ENCODE measurements around the gene KCNAB1.
"Not testable (repeated sequence)": the region's sequence is repeated elsewhere in the genome, so short reads cannot be mapped to it uniquely, and the experiment has no call there.

The KCNAB1 gene

DNA sequence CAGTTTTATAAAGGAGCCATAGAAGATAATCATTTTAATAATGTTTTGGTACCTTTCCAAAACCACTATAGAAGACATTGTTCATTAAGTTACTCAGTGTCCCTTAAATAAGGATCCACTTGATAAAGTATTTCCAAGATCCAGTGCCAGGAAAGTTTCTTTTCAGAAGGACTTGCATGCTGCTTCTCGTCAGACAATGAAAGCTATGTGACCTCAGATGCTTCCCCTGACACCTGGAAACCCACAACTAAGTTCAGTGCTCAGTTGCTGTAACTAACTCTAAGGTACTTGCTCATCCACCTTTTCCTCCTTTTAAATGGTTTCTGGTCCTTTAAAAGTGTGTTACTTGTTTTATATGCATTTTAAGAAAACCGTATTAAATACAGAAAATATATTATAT is 427.3 kb downstream of the KCNAB1 start:
- DNase-seq: no peak

DNA sequence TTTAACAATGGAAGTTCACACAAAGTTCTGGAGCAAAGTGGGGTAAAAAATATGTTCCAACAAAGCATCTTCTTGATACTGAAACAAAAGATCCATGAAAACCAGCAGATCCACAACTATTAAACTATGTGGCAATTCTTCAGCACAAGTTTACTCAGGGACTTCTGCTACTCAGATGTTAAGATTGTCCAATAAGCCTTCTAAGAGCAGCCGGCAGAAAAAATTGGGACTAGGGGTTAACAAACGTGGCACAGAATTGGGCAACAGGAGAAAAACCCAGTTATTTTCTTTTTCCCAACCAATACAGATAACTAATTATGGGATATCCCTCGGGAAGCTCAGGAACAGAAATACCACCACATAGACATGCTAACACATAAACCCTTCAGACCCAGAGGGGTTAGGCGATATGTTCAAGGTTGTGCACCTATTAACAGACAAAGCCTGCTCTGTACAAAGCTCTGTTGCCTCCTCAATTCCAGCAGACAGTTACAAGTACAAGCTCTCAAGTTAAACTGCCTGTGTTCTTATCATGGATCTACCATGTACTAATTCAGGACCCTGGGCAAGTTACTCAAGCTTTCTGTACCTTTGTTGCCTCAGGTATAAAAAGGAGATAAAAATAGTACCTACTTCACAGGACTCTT is 427.8 kb downstream of the KCNAB1 start:
- DNase-seq: no peak

DNA sequence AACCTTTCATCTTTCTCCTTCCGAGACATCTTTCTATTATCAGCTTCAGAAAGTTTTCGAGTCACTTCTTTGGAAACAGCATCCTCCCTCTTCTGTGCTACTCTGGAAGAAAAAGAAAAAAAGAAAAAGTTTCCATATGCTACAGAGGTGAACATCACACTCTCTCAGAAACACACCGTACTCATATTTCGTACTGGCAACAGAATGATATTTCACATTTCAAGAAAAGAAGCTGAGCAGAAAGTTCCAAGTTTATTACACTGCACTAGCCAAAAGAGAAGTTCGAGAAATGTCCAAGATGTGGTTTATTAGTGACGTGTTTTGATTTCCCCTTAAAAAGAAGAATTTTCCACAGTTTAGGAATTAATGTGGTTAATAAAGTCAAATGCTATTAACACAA is 428.5 kb downstream of the KCNAB1 start:
- no peak for DNase-seq

DNA sequence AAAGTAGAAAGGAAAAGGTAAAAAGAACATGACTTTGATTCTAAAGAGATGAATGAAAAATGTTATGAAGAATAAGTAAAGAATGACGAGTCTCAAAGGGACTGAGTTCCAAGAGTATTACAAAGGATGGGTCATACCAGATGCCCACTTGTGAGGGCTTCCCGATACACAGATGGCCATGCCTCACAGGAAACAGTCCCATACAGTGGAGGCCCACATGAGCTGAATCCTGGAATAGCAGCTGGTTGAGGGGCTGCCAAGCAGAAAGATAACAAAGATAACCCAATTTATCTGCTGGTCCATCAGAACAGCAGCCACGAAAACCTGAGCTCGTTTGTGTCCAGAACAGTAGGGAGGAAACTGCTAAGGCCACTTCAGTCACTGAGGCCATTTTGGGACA is 430.9 kb downstream of the KCNAB1 start:
- DNase-seq: no peak

DNA sequence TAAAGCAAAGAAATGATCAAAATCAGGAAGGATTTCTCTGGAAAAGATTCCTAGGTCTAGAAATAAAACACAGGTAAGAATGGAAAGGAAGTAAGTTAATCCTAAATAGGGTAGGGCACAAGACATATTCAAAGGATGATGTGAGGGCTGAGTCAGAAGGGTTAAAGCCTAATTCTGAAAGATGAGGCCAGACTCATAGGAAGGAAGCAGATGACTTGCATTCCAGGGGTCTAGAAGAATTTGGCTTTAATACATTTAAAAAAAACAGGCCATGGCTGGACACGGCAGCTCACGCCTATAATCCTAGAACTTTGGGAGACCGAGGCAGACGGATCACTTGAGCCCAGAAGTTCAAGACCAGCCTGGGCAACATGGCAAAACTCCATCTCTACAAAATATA is 431.4 kb downstream of the KCNAB1 start:
- DNase-seq: no peak

DNA sequence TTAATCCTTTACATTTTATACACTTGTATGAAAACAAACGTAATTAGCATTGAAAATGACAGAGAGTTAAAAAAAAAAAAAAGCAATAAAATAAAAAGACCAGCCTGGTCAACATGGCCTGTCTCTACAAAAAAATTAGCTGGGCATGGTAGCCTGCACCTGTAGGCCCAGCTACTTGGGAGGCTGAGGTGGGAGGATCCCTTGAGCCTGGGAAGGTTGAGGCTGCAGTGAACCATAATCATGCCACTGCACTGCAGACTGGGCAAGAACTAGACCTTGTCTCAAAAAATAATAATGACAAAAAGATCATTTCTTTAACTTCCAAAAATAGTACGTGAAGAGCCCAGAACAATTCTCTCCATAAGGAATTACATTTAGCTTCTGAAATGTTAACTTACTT is 432.6 kb downstream of the KCNAB1 start:
- DNase-seq: no peak

DNA sequence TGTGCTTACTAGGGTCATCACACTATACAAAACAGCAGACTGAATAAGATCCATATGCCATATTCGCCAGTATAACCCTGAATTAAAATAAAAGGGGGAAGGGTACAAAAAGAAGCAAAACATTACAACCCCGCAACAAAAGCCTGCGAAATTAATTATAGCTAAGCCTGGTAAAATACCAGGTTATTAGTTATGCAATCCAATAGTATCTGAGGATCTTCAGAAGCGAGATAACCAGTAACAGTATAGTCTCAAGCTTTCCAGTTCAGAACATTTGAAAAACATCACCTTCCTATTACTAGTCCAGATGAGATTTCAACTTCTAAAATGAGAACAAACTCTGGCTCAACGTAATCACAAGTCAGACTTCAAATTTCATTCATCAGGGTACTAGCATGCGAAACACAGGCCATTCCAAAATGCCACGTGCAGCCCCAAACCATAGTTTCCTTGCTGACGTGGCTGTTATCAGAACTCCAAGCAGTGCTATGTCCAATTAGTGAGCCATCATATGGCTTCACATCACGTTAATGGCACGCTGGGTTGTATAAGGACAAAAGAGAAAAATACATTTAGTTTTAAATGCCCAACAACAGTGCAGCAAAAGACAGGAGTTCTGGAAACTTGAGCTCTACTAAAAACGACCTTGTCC is 433.5 kb downstream of the KCNAB1 start:
- no peak for DNase-seq

DNA sequence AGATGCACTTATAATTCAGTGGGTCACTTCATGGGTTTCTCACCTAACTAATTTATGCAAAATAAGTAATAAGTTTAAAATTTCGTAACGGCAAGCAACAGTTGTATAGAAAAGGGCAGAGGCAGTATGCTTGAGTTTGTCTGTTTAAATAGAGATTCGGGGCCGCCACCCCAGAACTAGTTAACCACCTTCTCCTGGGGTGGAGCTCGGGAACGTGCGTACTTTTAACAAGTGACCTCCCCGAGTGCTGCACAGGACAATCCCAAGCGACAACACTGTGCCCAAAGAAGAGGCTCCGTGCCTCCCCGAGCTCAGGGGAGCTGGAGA is 434.1 kb downstream of the KCNAB1 start:
- DNase-seq: no peak

DNA sequence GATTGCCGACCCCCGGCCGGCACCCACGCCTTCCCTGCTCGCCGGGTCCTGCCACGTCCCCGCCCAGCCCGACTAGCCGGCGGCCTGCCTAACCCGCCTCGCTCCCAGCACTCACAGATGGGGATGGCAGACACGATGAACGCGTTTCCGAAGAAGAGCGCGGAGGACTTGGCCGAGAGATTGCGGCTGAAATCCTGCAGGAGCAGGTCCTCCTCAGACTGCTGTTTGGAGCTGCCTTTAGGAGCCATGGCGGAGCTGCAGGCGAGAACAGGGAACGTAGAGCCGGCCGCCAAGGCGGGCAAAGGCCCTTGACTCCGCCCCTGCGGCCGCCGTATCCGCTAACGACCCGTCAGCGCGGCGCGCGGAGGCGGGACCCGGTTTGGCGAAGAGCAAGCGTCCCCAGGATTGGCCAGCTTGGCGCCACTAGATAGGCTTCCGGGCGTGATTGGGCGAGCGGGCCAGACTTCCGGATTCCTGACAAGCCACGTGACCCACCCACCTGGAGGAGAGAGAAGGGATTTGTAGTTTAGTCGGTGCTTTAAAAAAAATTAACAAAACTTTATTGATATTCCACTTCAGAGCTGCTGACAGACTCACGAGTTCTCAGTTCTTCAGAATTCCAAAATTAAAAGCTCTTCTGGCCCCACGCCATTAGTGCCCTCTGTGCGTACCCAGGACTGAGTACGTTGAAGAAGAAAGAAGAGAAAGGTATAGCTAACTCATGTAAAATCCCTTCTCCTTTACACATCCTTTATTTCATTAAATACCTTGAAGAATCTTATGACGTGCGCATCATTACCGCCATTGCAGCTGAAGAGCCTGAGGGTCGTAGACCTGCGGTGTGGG is 434.7 kb downstream of the KCNAB1 start, which contains the start of gene SSR3:
Gene SSR3, minus strand, starts transcription at position 276 of the 846 bp plus-strand sequence. Its CDS starts 28 bp downstream, at position 248.
- peak; percentile 67 to 99 (median 97) for DNase-seq

DNA sequence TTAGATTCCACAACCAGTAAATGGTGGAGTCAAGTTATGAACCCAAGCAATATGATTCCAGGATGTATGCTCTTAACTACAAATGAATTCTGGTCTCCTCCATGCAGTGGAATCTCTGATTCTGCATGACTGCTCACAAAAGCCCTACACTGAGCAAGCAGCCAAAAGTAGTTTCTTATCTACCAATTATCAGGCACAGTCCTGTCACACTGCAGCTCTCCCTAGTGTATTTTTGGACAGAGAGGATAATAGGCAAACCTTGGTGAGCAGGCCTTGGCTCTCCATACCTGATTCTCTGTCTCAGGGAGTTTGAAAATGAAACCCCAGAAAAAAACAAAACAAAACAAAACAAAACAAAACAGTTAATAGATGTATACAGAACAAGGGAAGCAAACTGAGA is 438.0 kb downstream of the KCNAB1 start:
- DNase-seq: no peak

DNA sequence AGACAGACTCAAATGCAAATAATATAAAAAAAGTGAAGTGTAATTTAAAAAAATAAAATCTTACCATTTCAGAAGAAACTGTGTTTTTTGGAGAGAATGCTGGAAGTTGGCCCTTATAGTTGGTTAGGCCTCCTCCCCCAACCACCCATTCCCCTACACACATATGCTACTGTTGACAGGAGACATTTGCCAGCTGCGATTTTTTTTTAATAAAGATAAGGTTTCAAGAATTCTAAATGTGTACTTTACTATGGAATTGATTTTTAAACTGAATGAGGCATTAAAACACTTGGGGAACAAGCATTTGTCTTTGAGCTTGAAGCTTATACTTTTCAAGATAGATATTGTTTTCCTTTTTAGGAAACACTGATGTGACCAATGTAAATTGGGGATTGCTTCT is 438.9 kb downstream of the KCNAB1 start:
- no peak for DNase-seq

DNA sequence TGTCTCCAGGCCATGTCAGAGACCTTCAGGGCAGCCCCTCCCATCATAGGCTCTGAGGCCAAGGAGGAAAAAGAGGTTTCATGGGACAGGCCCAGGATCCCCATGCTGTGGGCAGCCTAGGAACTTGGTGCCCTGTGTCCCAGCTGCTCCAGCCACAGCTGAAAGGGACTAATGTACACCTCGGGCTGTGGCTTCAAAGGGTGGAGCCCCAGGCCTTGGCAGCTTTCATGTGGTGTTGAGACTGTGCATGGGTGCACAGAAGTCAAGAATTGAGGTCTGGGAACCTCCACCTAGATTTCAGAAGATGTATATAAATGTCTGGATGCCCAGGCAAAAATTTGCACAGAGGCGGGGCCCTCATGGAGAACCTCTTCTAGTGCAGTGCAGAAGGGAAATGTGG is 441.2 kb downstream of the KCNAB1 start:
- no peak for DNase-seq

DNA sequence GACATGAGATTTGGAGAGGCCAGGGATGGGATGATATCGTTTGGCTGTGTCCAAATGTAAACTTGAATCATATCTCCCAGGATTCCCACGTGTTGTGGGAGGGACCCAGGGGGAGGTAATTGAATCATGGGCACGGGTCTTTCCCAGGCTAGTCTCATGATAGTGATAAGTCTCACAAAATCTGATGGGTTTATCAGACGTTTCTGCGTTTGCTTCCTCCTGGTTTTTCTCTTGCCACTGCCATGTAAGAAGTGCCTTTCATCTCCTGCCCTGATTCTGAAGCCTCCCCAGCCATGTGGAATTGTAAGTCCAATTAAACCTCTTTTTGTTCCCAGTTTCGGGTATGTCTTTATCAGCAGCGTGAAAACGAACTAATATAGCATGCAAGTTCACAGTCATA is 442.1 kb downstream of the KCNAB1 start:
- not testable (repeated sequence) for DNase-seq

DNA sequence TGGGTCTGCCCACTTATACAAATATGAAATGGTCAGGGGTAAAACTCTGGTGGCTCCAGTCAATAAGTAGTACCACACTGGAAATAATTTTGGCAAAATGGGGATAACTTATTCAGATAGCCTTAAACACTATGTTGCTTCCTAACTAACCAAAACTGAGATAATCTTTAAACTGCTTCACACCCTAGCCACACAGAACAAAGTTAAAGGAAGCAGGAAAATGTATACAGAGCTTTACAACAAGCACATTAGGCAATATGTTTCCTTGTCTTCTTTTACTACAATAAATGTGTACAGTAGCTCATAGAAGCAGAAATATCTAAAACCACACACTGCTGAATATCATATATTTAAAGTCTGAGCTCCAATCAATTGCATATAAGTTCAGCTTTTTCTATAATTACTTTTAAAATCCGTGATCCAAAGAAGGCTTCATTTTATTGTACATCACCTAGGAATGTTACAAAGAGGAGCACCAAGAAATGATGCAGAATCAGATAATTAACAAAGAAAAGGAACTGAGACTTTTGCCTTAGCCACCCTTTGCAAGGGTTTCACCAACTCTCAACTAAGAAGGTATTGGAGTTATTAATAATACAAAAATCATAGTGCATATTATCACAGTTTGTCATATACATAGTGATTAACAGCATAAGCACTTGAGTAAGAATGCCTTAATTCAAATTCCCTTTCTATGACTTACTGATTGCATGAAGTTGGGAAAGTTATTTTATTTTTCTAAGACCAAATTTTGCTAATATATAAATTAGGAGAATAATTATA is 443.7 kb downstream of the KCNAB1 start:
- no peak for DNase-seq

DNA sequence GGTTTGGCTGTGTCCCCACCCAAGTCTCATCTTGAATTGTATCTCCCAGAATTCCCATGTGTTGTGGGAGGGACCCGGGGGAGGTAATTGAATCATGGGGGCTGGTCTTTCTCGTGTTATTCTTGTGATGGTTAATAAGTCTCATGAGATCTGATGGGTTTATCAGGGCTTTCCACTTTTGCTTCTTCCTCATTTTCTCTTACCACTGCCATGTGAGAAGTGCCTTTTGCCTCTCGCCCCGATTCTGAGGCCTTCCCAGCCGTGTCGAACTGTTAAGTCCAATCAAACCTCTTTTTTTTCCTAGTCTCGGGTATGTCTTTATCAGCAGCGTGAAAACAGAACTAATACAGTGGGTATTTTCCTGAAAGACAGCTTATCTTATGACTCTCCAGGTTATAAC is 448.6 kb downstream of the KCNAB1 start:
- not testable (repeated sequence) for DNase-seq

DNA sequence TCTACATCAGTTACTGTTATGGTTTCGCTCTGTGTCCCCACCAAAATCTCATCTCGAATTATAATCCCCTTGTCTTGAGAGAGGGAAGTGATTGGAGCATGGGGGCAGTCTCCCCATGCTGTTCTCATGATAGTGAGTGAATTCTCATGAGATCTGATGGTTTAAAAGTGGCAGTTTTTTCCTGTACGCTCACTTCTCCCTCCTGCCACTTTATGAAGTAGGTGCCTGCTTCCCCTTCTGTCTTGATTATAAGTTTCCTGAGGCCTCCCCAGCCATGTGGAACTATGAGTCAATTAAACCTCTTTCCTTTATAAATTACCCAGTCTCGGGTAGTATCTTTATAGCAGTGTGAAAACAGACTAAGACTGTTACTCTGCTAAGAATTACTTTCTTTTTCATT is 449.5 kb downstream of the KCNAB1 start:
- not testable (repeated sequence) for DNase-seq

DNA sequence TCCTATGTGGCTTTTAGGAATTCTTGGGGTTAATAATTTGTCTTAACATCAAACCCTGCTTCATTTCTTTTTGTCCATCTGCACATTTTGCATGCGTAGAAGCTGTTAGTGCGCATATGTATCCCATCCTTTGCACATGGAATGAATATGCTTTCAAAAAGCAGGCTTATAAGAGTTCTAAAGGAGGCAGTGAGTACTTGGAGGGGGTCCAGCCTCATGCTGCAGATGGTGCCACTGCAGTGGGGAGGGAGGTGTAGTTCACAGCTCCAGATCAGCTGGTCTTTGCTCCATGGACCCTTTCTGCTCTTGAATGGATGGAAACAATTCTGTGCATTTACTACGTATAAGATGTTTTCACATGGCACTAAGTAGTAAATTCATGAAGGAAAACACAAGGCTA is 455.3 kb downstream of the KCNAB1 start:
- DNase-seq: no peak

DNA sequence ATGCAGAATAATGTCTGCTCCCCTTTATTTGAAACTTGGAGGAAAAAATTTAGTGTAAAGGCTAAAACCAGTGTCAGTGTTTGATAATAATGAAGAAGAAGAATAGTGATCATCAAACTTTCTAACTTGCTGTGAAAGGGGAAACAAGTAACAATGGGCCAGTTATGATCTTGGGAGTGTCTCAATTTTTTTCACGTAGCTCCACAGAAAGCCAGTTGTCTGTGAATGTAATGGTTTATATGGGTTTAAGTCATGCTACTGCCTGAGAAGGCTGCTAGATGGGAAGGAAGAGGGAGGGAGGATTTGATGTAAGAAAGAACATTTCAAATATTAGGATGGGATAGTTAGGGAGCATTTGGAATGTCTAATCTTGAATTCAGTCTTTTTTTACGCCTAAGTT is 455.7 kb downstream of the KCNAB1 start:
- no peak for DNase-seq

DNA sequence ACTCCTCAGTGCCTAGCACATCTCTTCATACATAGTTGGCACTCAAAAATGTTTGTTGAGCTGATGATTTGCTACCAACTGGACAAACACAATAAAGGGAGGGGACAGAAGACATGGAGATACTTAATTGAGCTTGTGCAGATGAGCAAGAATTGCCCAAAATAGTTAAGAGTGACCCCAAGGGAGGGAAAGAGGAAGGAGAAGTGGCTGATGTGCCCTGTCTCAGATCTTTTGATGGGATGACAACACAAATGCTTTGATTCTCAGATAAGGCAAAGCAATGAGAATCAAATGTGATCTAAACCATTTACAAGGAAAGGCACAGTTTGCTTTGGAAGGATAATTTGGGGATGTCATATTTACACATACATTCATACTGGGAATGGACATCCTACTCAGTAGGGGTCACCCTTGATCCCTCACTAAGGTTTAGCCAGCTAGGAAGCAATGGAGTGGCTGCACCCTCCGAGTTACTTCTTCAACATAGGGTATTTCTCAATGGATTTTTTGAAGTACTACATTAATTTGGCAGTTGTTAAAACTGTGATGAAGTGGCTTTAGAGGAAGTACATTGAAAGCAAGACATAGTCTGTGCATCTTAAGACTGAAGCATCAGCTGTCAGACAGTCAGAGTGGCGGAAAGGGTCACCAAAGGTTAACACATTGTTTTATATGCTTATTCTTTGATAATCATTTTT is 456.4 kb downstream of the KCNAB1 start:
- DNase-seq: no peak

DNA sequence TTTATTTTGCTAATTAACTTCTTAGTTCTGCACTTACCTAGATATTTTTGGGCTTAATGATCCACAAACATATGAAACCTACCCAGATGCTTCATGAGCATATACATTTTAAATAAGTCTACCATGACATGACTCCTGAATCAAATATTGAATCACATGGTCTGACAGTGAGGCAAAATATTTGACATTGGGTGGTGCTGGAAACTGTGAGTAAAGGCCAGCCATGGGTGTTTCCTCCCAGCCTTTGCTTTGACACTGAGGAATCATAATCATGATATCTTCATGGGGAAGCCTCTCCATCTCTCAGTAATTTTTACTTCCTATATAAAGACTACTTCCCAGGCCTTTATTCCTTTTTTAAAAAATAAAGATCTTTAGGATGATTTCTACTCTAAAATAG is 457.4 kb downstream of the KCNAB1 start:
- no peak for DNase-seq

DNA sequence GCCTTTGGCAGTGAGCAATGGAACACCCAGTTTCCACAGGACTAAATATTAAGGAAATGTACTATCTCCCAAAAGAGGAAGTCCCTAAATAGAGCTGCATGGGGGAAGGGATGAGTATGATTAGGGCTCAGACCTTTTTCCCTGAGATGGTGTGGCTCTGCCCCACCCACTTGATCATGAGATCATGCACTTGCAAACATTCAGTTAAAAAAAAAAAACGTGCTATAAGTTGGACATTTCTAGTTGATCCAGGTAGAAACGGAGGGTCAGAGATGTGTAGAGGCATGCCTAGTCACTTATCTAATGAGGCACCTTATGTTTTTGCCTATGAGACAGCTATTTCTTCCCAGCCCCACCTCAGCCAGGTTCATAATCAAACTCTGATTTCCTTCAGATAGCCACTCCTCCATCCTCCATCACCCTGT is 459.1 kb downstream of the KCNAB1 start:
- no peak for DNase-seq

DNA sequence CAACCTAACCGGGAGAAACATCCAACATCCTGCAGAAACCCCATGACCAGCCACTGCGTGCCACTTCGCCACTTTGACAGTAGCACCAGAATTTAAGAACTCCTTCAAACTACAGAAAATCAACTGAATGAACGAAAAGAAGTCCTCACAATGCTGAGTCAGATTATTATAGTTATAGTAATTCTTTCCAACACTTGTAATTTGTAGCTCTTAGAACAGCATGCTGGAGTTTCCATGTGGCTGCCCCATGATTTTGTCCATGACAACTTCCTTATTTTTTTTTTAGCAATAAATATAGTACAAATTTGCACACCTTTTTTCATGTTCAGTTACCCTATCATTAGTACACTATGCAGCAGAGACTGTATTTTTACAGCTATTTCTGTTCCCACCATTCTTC is 460.7 kb downstream of the KCNAB1 start:
- DNase-seq: no peak

Measured in C1 segment of cervical spinal cord (tissue), 14 donors.